HEK293 (cell line): ENCODE measurements around the gene MTFMT.

Experiments used
- CTCF ChIP-seq: fragments of 450-650 bp; formaldehyde crosslinking; IDR thresholded peaks from 2 replicates; pipeline ENCODE4 v1.5.1; 2016; ENCODE audit warnings: missing biosample characterization, missing genetic modification characterization
- KLF17 ChIP-seq: fragments of 450-650 bp; formaldehyde crosslinking; IDR thresholded peaks from 2 replicates; pipeline ENCODE4 v1.5.1; 2016; ENCODE audit warnings: missing biosample characterization, missing genetic modification characterization
- PATZ1 ChIP-seq: fragments of 450-650 bp; formaldehyde crosslinking; IDR thresholded peaks from 2 replicates; pipeline ENCODE4 v1.5.1; 2016; ENCODE audit warnings: missing biosample characterization, missing genetic modification characterization
- TCF7L2 ChIP-seq: IDR thresholded peaks from 2 replicates; pipeline ENCODE4 v1.6.1; 2011; ENCODE audit warnings: low read depth, mild to moderate bottlenecking, inconsistent platforms, low read length, moderate library complexity, borderline replicate concordance
- TRIM28 ChIP-seq: IDR thresholded peaks from 2 replicates; pipeline ENCODE4 v1.6.1; 2011; ENCODE audit warnings: low read length, control low read depth, borderline replicate concordance
- TSHZ1 ChIP-seq: fragments of 450-650 bp; formaldehyde crosslinking; IDR thresholded peaks from 2 replicates; pipeline ENCODE4 v1.5.1; 2016; ENCODE audit warnings: missing biosample characterization, missing genetic modification characterization, borderline replicate concordance
- ZFP37 ChIP-seq: fragments of 450-650 bp; formaldehyde crosslinking; IDR thresholded peaks from 2 replicates; pipeline ENCODE4 v1.5.1; 2016; ENCODE audit warnings: missing biosample characterization, missing genetic modification characterization
- ZNF114 ChIP-seq: fragments of 450-650 bp; formaldehyde crosslinking; IDR thresholded peaks from 2 replicates; pipeline ENCODE4 v1.5.0; 2017; ENCODE audit warnings: missing biosample characterization, missing genetic modification characterization
- ZNF138 ChIP-seq: fragments of 450-650 bp; formaldehyde crosslinking; IDR thresholded peaks from 2 replicates; pipeline ENCODE4 v1.5.1; 2016; ENCODE audit warnings: missing biosample characterization, missing genetic modification characterization, borderline replicate concordance
- ZNF239 ChIP-seq: fragments of 450-650 bp; formaldehyde crosslinking; IDR thresholded peaks from 2 replicates; pipeline ENCODE4 v1.5.1; 2016; ENCODE audit warnings: missing biosample characterization, missing genetic modification characterization
- ZNF24 ChIP-seq: fragments of 450-650 bp; formaldehyde crosslinking; IDR thresholded peaks from 2 replicates; pipeline ENCODE4 v1.5.1; 2016; ENCODE audit warnings: missing biosample characterization, missing genetic modification characterization
- ZNF639 ChIP-seq: fragments of 450-650 bp; formaldehyde crosslinking; IDR thresholded peaks from 2 replicates; pipeline ENCODE4 v1.5.1; 2016; ENCODE audit warnings: missing biosample characterization, missing genetic modification characterization

- TF ChIP-seq CTCF (tag by site-specific recombination) (peak; percentile 29; the same call in 1 of the 2 replicates), TSHZ1 (no peak), ZNF114 (no peak), ZNF239 (tag by site-specific recombination) (no peak), ZNF639 (tag by site-specific recombination) (no peak), ZNF24 (no peak), TRIM28 (no peak), PATZ1 (no peak), KLF17 (tag by site-specific recombination) (no peak), ZFP37 (tag by site-specific recombination) (no peak), ZNF138 (tag by site-specific recombination) (no peak), TCF7L2 (no peak)
Observed at GRCh38 chr15:65028921-65029735, at the start of gene MTFMT.
